ENCODE results near the gene CFAP70.

Gene CFAP70

GRCh38 chr10:73379064-73379748 lies 20.5 kb upstream of the CFAP70 start:
- Histone ChIP-seq H3K4me3 (ENCODE audit: low read depth in 1 of 2, low read length in 2 of 2) (no peak overlapping the region), H3K9me3 (ENCODE audit: low read length) (no peaks in the 10 kb centered on the region), H3K27me3 (ENCODE audit: control insufficient read depth in 1 of 2, insufficient read depth in 2 of 2, low read length in 2 of 2) (no peaks in the 10 kb centered on the region), H3K9ac (ENCODE audit: low read length) (no peak overlapping the region), H3K4me1 (ENCODE audit: insufficient read depth, low read length) (no peaks in the 10 kb centered on the region), H3K27ac (ENCODE audit: low read depth, low read length) (no peak overlapping the region), H3K36me3 (ENCODE audit: insufficient read depth, low read length) (peaks cover 64% of the 10 kb centered on the region)

- H3K9me3 ChIP-seq (ENCODE audit: low read length) = no peaks in the 10 kb centered on the region
- no peaks in the 10 kb centered on the region for H3K4me1 ChIP-seq (ENCODE audit: insufficient read depth, low read length)
- H3K27me3 ChIP-seq (ENCODE audit: control insufficient read depth in 1 of 2, insufficient read depth in 2 of 2, low read length in 2 of 2) = no peaks in the 10 kb centered on the region
- no peak overlapping the region for H3K4me3 ChIP-seq (ENCODE audit: low read depth in 1 of 2, low read length in 2 of 2)
- H3K9ac ChIP-seq (ENCODE audit: low read length) = no peak overlapping the region
- H3K27ac ChIP-seq (ENCODE audit: low read depth, low read length) = no peak overlapping the region
- H3K36me3 ChIP-seq (ENCODE audit: insufficient read depth, low read length) = peaks cover 47% of the 10 kb centered on the region
Observed at GRCh38 chr10:73376679-73377078, 18.0 kb upstream of the CFAP70 start.

DNA sequence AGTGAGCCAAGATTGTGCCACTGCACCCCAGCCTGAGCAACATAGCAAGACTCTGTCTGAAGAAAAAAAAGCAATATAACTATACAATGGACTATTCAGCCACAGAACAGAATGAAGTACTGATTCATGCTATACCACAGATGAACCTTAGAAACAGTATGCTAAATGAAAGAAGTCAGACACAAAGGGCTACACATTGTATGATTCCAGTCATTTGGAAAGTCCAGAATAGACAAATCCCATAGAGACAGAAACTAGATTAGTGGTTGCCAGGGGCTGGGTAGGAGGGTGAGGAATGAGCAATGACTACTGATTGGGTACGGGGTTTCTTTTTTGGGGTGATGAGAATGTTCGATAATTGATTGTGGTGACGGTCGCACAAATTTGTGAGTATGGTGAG lies 9.6 kb upstream of the CFAP70 start:
- H3K27ac ChIP-seq (ENCODE audit: low read depth, low read length) = no peak overlapping the region
- no peaks in the 10 kb centered on the region for H3K27me3 ChIP-seq (ENCODE audit: control insufficient read depth in 1 of 2, insufficient read depth in 2 of 2, low read length in 2 of 2)
- no peak overlapping the region for H3K4me3 ChIP-seq (ENCODE audit: low read depth in 1 of 2, low read length in 2 of 2)
- peaks cover 7% of the 10 kb centered on the region for H3K36me3 ChIP-seq (ENCODE audit: insufficient read depth, low read length)
- H3K4me1 ChIP-seq (ENCODE audit: insufficient read depth, low read length) = no peaks in the 10 kb centered on the region
- H3K9me3 ChIP-seq (ENCODE audit: low read length) = no peaks in the 10 kb centered on the region
- H3K9ac ChIP-seq (ENCODE audit: low read length) = no peak overlapping the region

DNA sequence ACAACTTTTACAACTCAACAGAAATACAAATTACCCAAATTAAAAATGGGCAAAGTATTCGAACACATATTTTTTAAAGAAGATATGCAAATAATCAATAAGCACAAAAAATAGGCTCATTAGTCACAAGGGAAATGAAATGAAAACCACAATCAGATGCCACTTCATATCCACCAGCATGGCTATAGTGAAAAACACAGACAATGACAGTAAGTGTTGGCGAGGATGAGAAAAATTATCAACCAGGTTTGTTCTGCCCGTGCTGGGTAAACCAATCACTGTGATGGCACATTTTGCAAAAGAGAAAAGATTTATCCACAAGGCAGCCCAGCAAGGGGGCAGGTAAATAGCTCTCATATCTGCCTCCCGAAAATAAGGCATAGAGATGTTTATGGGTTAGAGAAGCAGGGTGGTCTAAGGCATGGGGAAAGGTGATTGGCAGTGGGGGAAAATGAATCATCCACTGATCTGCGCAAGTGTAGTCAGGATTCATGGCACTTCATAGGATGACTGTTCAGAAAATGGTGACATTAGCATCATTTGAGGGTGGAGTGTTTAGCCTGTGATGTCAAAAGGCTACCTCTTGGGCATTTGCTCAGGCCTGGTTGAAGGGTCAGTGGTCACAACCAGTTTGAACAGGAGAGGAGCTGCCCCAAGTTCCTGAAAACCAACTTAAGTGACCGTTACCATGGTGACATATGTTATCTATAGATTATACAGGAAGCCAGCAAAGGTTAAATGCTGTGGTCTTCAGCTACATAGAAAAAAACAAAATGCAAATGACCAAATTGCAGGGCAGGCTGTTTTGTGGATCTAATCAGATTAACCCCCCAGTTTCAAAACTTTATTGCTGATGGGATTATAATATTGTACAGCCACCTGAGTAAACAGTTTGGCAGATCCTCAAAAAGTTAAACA lies 8.0 kb upstream of the CFAP70 start:
- no peaks in the 10 kb centered on the region for H3K9me3 ChIP-seq (ENCODE audit: low read length)
- H3K4me3 ChIP-seq (ENCODE audit: low read depth in 1 of 2, low read length in 2 of 2) = no peak overlapping the region
- no peak overlapping the region for H3K27ac ChIP-seq (ENCODE audit: low read depth, low read length)
- no peaks in the 10 kb centered on the region for H3K4me1 ChIP-seq (ENCODE audit: insufficient read depth, low read length)
- peaks cover 7% of the 10 kb centered on the region for H3K36me3 ChIP-seq (ENCODE audit: insufficient read depth, low read length)
- H3K27me3 ChIP-seq (ENCODE audit: control insufficient read depth in 1 of 2, insufficient read depth in 2 of 2, low read length in 2 of 2) = no peaks in the 10 kb centered on the region
- H3K9ac ChIP-seq (ENCODE audit: low read length) = no peak overlapping the region

DNA sequence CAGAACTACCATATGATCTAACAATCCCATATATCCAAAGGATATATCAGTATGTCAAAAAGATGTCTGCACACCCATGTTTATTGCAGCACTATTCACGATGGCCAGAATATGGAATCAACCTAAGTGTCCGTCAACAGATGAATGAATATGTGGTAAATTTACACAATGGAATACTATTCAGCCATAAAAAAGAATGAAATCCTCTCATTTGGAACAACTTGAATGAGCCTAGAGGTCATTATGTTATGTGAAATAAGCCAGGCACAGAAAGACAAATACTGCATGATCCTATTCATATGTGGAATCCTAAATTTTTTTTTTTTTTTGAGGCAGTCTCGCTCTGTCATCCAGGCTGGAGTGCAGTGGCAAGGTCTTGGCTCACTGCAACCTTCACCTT lies 6.3 kb upstream of the CFAP70 start:
- Histone ChIP-seq H3K27ac (ENCODE audit: low read depth, low read length) (no peak overlapping the region), H3K9me3 (ENCODE audit: low read length) (no peaks in the 10 kb centered on the region), H3K4me1 (ENCODE audit: insufficient read depth, low read length) (no peaks in the 10 kb centered on the region), H3K4me3 (ENCODE audit: low read depth in 1 of 2, low read length in 2 of 2) (no peak overlapping the region), H3K27me3 (ENCODE audit: control insufficient read depth in 1 of 2, insufficient read depth in 2 of 2, low read length in 2 of 2) (no peaks in the 10 kb centered on the region), H3K9ac (ENCODE audit: low read length) (no peak overlapping the region), H3K36me3 (ENCODE audit: insufficient read depth, low read length) (peaks cover 7% of the 10 kb centered on the region)

GRCh38 chr10:73359492-73359891 lies 828 bp upstream of the CFAP70 start:
- no peak overlapping the region for H3K27ac ChIP-seq (ENCODE audit: low read depth, low read length)
- H3K36me3 ChIP-seq (ENCODE audit: insufficient read depth, low read length) = no peaks in the 10 kb centered on the region
- no peak overlapping the region for H3K4me3 ChIP-seq (ENCODE audit: low read depth in 1 of 2, low read length in 2 of 2)
- no peaks in the 10 kb centered on the region for H3K9me3 ChIP-seq (ENCODE audit: low read length)
- peaks cover 5% of the 10 kb centered on the region for H3K4me1 ChIP-seq (ENCODE audit: insufficient read depth, low read length)
- no peak overlapping the region for H3K9ac ChIP-seq (ENCODE audit: low read length)
- H3K27me3 ChIP-seq (ENCODE audit: control insufficient read depth in 1 of 2, insufficient read depth in 2 of 2, low read length in 2 of 2) = no peaks in the 10 kb centered on the region

- Histone ChIP-seq H3K27me3 (ENCODE audit: control insufficient read depth in 1 of 2, insufficient read depth in 2 of 2, low read length in 2 of 2) (no peaks in the 10 kb centered on the region), H3K27ac (ENCODE audit: low read depth, low read length) (peak overlapping the region; percentile 79), H3K4me1 (ENCODE audit: insufficient read depth, low read length) (peaks cover 5% of the 10 kb centered on the region), H3K9me3 (ENCODE audit: low read length) (no peaks in the 10 kb centered on the region), H3K9ac (ENCODE audit: low read length) (peak overlapping the region; percentile 17), H3K36me3 (ENCODE audit: insufficient read depth, low read length) (no peaks in the 10 kb centered on the region), H3K4me3 (ENCODE audit: low read depth in 1 of 2, low read length in 2 of 2) (peak overlapping the region; percentile 62 to 88)
Observed at GRCh38 chr10:73357821-73358220, 843 bp downstream of the CFAP70 start.

DNA sequence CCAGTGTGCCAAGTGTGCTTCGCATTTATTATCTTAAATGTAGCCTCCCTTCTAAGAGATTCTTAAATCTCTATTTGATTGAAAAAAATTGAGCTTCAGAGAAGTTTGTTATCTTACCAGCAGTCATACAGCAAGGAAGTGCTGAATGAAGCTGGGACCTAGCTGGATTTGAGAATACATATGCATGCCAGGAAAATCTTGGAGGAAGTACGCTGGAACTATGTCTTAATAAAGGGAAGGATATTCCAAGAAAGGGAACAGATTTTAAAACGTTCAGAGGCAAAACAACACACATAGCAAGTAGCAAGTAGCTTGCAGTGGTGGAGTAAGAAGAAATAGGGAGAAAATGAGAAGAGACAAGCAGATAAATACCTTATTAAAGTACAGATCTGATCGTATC lies 1.5 kb downstream of the CFAP70 start:
- Histone ChIP-seq H3K27ac (ENCODE audit: low read depth, low read length) (no peak overlapping the region), H3K36me3 (ENCODE audit: insufficient read depth, low read length) (no peaks in the 10 kb centered on the region), H3K4me3 (ENCODE audit: low read depth in 1 of 2, low read length in 2 of 2) (no peak overlapping the region), H3K4me1 (ENCODE audit: insufficient read depth, low read length) (peaks cover 5% of the 10 kb centered on the region), H3K27me3 (ENCODE audit: control insufficient read depth in 1 of 2, insufficient read depth in 2 of 2, low read length in 2 of 2) (no peaks in the 10 kb centered on the region), H3K9me3 (ENCODE audit: low read length) (no peaks in the 10 kb centered on the region), H3K9ac (ENCODE audit: low read length) (no peak overlapping the region)

DNA sequence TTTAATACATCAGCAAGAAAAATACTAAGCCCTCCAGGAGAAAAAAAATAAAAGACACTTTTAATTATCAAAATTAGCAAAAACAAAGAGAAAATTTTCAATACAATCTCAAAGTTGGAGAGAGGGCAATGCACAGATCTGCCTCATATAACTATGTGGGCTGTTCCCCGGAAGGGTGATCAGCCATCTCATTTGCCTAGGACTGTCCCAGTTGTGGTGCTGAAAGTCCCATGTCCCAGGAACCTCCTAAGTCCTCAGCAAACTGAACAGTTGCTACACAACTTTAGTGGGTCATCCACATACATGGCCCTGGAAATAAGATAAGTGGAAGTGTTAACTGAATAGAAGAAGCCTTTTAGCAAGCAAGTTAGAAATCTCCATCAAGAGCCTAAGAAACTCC lies 14.4 kb downstream of the CFAP70 start:
- H3K9ac ChIP-seq (ENCODE audit: low read length) = no peak overlapping the region
- no peak overlapping the region for H3K27ac ChIP-seq (ENCODE audit: low read depth, low read length)
- no peaks in the 10 kb centered on the region for H3K4me1 ChIP-seq (ENCODE audit: insufficient read depth, low read length)
- no peak overlapping the region for H3K4me3 ChIP-seq (ENCODE audit: low read depth in 1 of 2, low read length in 2 of 2)
- H3K36me3 ChIP-seq (ENCODE audit: insufficient read depth, low read length) = no peaks in the 10 kb centered on the region
- H3K27me3 ChIP-seq (ENCODE audit: control insufficient read depth in 1 of 2, insufficient read depth in 2 of 2, low read length in 2 of 2) = no peaks in the 10 kb centered on the region
- no peaks in the 10 kb centered on the region for H3K9me3 ChIP-seq (ENCODE audit: low read length)

DNA sequence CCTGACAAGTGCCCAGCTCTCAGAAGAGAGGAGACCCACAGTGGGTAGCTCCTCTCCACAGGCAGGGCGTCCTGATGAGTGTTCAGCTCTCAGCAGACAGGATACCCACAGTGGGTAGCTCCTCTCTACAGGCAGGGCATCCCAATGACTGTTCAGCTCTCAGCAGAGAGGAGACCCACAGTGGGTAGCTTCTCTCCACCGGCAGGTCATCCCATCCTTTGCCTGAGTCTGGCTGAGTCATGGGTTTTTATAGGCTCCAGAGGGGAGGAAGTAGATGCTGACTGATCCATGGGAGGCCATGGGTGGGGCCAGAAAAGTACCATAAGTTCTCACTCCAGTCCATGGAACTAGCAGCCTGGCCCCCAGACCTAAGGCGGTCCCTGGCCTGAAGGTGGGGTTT lies 18.5 kb downstream of the CFAP70 start:
- H3K4me1 ChIP-seq (ENCODE audit: insufficient read depth, low read length) = no peaks in the 10 kb centered on the region
- H3K4me3 ChIP-seq (ENCODE audit: low read depth in 1 of 2, low read length in 2 of 2) = no peak overlapping the region
- no peaks in the 10 kb centered on the region for H3K9me3 ChIP-seq (ENCODE audit: low read length)
- H3K27ac ChIP-seq (ENCODE audit: low read depth, low read length) = no peak overlapping the region
- no peak overlapping the region for H3K9ac ChIP-seq (ENCODE audit: low read length)
- H3K27me3 ChIP-seq (ENCODE audit: control insufficient read depth in 1 of 2, insufficient read depth in 2 of 2, low read length in 2 of 2) = no peaks in the 10 kb centered on the region
- H3K36me3 ChIP-seq (ENCODE audit: insufficient read depth, low read length) = no peaks in the 10 kb centered on the region

DNA sequence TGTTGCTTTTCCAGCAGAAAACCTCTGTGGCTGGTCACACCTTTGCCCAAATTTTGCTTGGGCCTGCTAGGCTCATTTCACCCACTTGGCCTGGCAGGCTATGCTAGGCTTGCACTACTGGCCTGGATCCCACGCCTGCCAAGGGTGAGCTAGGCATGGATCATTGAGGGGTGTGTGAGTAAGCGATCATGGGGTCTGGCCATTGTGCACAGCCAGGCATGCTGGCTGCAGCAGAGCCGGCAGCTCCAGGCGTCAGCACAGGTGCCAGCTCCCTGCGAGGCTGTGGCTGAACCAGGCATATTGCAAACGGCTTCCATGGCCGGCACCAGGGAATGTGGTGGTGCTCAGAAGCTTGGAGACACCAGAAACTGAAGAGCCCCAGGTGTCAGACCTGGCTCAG lies 19.2 kb downstream of the CFAP70 start:
- Histone ChIP-seq H3K4me1 (ENCODE audit: insufficient read depth, low read length) (no peaks in the 10 kb centered on the region), H3K4me3 (ENCODE audit: low read depth in 1 of 2, low read length in 2 of 2) (no peak overlapping the region), H3K27me3 (ENCODE audit: control insufficient read depth in 1 of 2, insufficient read depth in 2 of 2, low read length in 2 of 2) (no peaks in the 10 kb centered on the region), H3K9ac (ENCODE audit: low read length) (no peak overlapping the region), H3K27ac (ENCODE audit: low read depth, low read length) (no peak overlapping the region), H3K9me3 (ENCODE audit: low read length) (no peaks in the 10 kb centered on the region), H3K36me3 (ENCODE audit: insufficient read depth, low read length) (no peaks in the 10 kb centered on the region)
